HG02885 (cell line): ENCODE measurements around the gene DOK4.

Source experiments
- ATAC-seq: cut with Tn5 transposase; IDR thresholded peaks from one replicate; pipeline ENCODE4 v1.9.1; 2021; ENCODE audit warnings: mild to moderate bottlenecking; ENCODE audit not compliant: unreplicated experiment, poor library complexity

DOK4 gene

DNA sequence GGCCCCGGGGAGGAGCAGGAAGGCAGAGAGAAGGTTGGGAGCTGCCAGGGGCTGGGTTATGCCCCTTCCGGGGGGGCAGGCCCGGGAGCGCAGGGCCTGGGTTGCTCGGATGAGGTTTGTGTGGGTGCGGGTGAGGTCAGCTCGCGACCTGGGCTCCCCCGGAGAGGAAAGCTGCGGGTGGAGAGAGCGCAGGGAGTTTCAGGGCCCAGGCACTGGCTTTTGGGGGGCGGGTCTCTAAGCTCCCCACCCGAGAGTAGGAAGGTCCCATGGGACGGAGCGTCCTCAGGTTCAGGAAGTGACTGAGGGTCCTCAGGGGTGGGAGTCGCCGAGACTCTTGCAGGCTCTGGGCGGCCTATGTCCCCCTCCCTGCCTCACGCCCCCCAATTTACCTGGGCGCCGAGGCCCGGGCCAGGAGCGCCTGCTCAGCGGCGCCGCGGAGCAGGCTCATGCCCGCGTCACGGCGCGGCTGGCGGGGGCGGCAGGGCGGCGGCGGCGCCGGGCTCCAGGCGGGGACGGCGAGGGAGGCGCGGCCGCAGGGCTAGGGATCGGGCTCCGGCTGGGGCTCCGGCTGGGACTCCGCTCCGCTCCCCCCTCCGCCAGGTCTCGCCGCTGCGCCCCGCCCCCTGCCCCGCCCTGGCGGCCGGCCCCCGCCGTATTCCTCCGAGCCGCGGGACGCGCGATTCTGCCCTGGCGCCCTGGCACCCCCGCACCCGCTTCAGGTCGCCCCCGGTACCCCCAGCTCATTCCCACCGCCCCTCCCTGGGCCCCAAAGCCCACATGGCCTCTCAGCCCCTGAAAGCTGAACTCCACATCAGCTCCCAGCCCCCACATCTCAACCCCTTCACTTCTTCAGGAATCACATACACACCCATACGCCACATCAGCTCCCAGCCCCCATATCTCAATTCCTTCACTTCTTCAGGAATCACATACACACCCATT lies at the start of gene DOK4:
Gene DOK4 (minus strand): TSS at position 578 of the 942 bp plus-strand sequence. CDS start 6,986 bp downstream, outside the sequence.
- peak; percentile 92 for ATAC-seq

DNA sequence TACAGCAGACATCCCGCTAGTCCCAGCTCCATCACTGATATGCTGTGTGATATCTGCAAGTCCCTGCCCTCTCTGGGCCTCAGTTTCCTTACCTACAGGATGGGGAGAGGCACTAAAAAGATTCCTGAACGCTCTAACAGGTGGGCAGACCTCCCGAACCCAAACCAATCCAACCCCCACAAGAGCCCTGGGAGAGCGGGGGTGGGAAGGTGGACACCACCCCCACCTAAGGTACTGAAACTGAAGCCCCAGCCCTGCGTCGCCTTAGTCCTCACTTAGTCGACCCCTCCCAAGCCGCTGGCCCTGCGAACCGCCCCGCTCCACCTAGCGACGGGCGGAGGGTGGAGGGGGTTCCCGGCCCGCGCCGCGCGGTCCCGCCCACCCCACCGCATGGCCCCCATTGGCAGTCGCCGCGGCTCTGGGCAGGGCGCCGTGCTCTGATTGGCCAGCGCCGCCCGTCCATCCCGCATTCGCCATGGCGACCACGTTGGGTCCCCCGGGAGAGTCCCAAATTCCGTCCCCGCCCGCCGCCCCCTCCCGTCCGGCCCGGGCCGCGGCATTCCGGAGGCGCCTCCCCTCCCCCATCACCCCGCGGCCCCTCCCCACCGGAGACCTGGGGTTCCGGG lies 49.5 kb upstream of the DOK4 start:
- ATAC-seq = peak; percentile 70

- no peak for ATAC-seq
Observed at GRCh38 chr16:57534881-57535658, 48.8 kb upstream of the DOK4 start.

DNA sequence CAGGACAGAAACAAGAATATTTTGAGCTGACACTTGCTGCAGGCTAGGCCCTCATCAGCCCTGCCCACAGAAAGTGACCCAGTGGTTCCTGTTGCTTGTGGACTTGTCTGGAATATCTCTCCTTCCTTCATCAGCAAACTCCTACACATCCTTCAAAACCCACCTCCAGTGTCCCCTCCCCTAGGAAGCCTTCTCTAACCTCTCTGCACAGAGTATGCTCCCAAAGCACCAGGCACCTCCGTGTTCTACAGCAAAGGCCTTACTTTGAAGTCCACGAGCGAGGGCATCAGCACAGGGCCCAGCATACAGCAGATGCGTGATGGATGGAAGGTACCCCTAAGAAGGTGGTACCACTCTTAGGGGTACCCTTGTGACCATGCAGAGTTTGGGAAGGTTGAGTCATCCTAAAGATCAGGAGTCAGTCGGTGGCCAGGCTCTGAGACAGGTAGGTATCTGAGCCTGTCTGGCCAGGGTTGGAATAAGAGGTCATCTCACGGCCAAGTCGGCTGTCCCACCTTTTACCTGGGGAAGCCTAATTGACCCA lies 48.1 kb upstream of the DOK4 start:
- ATAC-seq = no peak

DNA sequence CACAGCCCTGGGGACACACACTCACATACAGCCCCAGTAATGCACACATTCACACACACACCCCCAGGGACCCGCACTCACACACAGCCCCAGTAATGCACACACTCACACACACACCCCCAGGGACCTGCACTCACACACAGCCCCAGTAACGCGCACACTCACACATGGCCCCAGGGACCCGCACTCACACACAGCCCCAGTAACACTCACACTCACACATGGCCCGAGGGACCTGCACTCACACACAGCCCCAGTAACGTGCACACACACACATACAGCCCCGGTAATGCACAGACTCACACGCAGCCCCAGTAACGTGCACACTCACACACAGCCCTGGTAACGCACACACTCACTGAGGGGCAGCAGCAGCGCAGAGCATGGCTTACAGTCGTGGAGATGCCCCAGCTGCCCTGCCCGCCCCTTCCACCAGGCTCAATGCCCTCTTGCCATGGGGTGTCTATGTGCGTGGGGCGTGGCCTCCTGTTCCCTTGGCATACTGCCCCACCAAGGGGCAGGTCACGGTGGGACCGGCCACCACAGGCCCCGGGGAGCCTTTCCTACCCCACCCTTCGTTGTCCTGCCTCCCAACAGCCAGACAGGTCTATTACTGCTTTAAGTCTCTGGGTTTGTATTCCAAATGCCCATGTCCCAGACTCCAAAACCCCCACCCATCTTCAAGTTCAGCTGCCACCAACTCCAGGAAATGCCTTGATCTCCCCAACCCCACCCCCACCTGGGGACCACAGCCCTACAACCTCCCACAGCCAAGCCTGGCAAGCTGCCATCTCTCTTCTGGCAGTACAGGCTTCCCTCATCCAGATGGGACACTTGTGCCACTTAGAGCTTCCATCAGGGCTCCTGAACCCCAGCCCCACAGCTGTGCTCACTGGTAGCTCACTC lies 47.4 kb upstream of the DOK4 start:
- ATAC-seq = no peak

- no peak for ATAC-seq
Observed at GRCh38 chr16:57532266-57532625, 46.0 kb upstream of the DOK4 start.

GRCh38 chr16:57531635-57532265 lies 45.5 kb upstream of the DOK4 start:
- ATAC-seq = no peak

GRCh38 chr16:57531253-57531575 lies 44.9 kb upstream of the DOK4 start:
- ATAC-seq = no peak

DNA sequence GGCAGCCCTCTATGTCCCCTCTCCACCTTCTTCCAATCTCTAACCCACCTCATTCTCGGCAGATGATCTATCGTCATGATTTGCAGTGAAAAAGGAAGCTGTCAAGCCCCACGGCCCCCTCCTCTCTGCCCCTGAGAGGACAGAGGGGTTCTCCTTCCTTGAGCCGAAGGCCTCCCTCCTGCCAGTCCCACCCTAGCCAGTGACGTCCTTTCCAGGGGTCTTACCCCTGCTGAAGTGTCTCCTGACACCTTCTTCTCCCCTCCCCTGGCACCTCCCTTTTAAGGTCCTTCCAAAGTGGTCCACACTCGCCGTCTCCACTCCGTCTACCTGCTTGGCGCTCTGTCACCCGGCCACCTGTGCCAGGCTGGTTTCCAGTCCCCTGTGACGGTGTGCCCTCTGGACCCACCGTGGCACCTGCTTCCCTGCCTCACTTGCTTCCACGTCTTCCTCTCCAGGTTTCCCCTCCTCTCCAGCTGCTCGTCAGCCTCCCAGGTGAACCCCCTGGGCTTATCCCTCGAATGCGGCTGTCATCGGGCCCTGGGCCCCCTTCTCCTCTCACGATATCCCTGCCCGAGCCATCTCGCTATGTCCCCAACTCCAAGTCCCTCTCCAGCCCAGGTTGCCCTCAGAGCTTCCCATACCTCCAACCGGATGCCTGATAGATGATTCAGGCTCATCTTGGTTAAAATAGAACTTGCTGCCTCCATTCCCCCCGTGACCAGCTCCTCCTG lies 44.4 kb upstream of the DOK4 start:
- no peak for ATAC-seq

GRCh38 chr16:57530104-57530521 lies 43.8 kb upstream of the DOK4 start:
- peak; percentile 77 for ATAC-seq

DNA sequence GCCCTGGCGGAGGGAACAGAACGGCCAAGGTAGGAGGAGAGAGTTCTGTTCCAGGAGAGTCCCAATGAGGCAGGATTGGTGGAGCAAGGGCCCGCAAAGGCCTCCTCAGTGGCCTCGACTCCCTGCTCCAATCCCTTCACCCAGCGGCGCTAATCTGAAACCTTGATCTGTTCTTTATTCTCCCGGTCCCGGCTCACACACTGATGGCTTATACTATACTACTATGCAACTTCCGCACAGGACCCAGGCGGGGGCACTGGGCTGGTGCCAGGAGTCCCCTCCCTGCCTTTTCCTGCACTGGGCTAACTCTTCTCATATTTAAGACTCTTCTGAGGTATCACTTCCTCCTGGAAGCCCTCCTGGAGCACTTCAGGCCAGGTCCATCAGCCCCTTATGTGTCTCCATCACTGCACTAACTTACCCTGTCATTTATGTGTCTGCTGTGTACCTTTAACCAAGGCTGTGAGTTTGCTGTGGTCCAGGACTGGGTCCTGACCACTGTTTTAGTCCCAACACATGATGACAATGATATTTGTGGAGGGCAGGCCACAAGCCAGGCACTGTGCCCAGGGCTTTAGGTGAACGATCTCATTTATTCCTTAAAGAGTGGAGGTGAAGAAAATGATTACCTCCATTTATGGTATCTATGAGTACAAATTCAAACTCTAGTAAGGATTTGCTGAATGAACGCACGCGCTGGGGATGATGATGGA lies 43.3 kb upstream of the DOK4 start:
- peak; percentile 22 for ATAC-seq

- no peak for ATAC-seq
Observed at GRCh38 chr16:57528499-57529390, 42.5 kb upstream of the DOK4 start.

DNA sequence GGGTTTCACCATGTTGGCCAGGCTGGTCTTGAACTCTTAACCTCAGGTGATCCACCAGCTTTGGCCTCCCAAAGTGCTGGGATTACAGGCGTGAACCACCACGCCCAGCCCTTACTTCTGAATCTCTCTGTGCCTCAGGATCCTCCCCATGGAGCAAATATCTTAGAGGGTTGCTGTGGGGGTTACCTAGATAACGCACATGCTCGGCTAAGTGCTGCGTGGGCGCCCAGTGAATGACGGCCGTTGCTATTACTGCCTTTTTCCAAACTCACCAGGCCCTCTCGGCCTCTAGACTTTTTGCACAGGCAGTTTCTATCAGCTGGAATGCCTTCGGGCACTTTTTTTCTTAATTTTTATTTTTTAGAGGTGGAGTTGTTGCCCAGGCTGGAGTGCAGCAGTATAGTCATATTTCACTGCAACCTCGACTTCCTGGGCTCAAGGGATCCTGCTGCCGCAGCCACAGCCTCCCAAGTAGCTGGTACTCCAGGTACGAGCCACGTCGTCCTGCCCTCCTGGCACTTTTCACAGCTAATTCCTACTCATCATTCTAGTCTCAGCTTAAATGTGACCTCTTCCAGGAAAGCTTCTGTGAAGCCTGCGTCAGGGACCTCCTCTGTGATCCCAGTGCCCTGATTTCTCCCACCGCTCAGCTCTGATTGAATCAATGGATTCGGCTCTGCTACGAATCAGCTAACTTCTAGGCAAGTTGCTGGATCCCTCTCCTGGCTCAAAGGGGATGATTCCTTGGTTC lies 41.5 kb upstream of the DOK4 start:
- ATAC-seq = no peak

DNA sequence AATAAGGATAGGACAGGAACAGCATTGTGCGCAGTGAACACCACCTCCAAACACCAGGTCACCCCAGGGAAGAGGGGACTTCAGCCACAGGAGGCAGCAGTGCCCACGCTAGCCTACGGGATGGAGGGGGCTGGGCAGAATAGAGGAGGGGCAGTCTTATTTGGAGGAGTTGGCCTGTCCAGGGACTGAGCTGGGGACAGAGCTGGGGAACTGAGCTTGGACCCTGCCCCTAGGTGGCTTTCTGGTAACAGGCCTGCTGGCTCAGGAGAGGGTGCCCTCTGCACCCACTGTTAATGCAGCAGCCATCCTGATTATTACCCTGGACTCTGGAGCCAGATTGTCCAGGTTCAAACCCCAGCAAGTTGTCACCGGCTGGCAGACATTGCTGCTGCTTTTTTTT lies 40.7 kb upstream of the DOK4 start:
- ATAC-seq = no peak

DNA sequence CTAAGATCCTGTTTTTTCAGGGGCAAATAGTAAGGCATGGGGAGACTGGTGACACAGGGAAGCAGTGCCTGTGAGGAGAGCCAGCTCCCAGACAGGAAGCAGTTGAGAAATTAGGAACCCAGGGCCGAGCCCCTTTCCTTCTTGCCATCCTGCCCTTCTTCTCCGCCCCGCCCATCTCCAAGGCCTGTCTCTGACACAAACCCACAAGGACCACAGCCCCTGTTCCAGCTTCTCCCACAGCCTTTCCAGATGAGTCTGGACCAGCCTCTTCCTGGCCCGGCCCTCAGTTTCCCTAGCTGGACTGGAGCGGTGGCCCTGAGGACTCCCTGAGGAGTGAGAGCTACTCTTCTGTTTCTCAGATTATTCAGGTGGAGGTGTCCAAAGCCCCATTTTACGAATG lies 40.2 kb upstream of the DOK4 start:
- ATAC-seq = no peak

DNA sequence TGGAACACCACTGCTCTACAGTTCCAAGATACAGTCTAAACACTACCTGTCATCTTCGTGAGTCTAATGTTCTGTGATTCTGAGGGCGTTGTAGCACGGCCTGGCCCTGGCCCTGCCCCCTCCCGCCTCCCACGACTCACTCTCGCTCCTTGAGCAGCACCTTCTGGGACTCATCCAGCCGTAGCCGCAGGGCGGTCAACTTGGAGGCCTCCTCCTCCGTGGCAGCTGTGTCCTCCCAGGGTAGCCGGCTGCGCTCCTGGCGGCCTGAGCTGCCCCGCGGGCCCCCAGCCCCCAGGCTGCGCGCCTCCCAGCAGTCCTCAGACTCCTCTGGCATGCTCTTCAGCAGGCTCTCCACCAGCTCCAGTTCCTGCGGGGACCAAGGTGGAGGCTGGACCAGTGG lies 39.5 kb upstream of the DOK4 start:
- ATAC-seq = no peak
